ENCODE data around the gene ZNF74.
A peak's percentile ranks its signal among the peaks of the same experiment; 100 is the strongest.
"Not testable (repeated sequence)": the region's sequence is repeated elsewhere in the genome, so short reads cannot be mapped to it uniquely, and the experiment has no call there.

The ZNF74 gene

GRCh38 chr22:20361752-20362229 lies 32.2 kb upstream of the ZNF74 start:
- not testable (repeated sequence) for H3K36me3 ChIP-seq (ENCODE audit: control insufficient read depth, insufficient read depth, low read length, severe bottlenecking); H3K4me3 ChIP-seq (ENCODE audit: low read length); H3K27me3 ChIP-seq (replicated peaks; ENCODE audit: control insufficient read depth, insufficient read depth, low read length); H3K9ac ChIP-seq (ENCODE audit: low read length); H3K9me3 ChIP-seq (ENCODE audit: control insufficient read depth, low read length); DNase-seq (ENCODE audit: low read depth); H3K4me1 ChIP-seq (ENCODE audit: control insufficient read depth, insufficient read depth, low read length)

- not testable (repeated sequence) for H3K27me3 ChIP-seq (replicated peaks; ENCODE audit: control insufficient read depth, insufficient read depth, low read length); H3K4me3 ChIP-seq (ENCODE audit: low read length); H3K4me1 ChIP-seq (ENCODE audit: control insufficient read depth, insufficient read depth, low read length); H3K9ac ChIP-seq (ENCODE audit: low read length); DNase-seq (ENCODE audit: low read depth); H3K36me3 ChIP-seq (ENCODE audit: control insufficient read depth, insufficient read depth, low read length, severe bottlenecking); H3K9me3 ChIP-seq (ENCODE audit: control insufficient read depth, low read length)
These were observed 31.5 kb upstream of the ZNF74 start for GRCh38 chr22:20362403-20362802.

- peak; percentile 41 for DNase-seq (ENCODE audit: low read depth)
- H3K4me1 ChIP-seq (ENCODE audit: control insufficient read depth, insufficient read depth, low read length); H3K9ac ChIP-seq (ENCODE audit: low read length); H3K27me3 ChIP-seq (replicated peaks; ENCODE audit: control insufficient read depth, insufficient read depth, low read length); H3K36me3 ChIP-seq (ENCODE audit: control insufficient read depth, insufficient read depth, low read length, severe bottlenecking); H3K9me3 ChIP-seq (ENCODE audit: control insufficient read depth, low read length); H3K4me3 ChIP-seq (ENCODE audit: low read length): not testable (repeated sequence)
These were observed 29.4 kb upstream of the ZNF74 start for GRCh38 chr22:20364335-20365260.

DNA sequence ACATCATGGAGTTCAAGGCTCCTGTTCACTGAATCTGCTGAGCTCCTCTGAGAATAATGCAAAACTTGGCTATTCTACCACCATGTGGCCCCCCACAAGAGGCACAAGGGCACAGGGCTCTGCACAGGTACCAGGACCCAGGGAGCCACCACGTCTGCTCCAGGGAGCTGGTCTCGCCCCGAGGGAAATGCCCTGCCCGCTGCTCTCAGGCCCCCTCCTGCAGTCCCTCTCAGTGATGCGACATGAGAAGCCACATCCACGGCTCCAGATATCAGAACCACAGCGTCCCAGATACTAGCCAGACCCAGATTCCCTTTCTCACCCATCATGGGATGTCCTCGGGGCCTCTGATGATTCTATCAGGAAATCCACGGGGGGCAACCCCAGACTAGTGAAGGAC lies 27.1 kb upstream of the ZNF74 start:
- H3K36me3 ChIP-seq (ENCODE audit: control insufficient read depth, insufficient read depth, low read length, severe bottlenecking); H3K4me3 ChIP-seq (ENCODE audit: low read length); DNase-seq (ENCODE audit: low read depth); H3K27me3 ChIP-seq (replicated peaks; ENCODE audit: control insufficient read depth, insufficient read depth, low read length); H3K9ac ChIP-seq (ENCODE audit: low read length); H3K9me3 ChIP-seq (ENCODE audit: control insufficient read depth, low read length); H3K4me1 ChIP-seq (ENCODE audit: control insufficient read depth, insufficient read depth, low read length): not testable (repeated sequence)

GRCh38 chr22:20368875-20369274 lies 25.1 kb upstream of the ZNF74 start:
- H3K4me1 ChIP-seq (ENCODE audit: control insufficient read depth, insufficient read depth, low read length); H3K9ac ChIP-seq (ENCODE audit: low read length); H3K4me3 ChIP-seq (ENCODE audit: low read length); H3K36me3 ChIP-seq (ENCODE audit: control insufficient read depth, insufficient read depth, low read length, severe bottlenecking); H3K9me3 ChIP-seq (ENCODE audit: control insufficient read depth, low read length); H3K27me3 ChIP-seq (replicated peaks; ENCODE audit: control insufficient read depth, insufficient read depth, low read length); DNase-seq (ENCODE audit: low read depth): not testable (repeated sequence)

DNA sequence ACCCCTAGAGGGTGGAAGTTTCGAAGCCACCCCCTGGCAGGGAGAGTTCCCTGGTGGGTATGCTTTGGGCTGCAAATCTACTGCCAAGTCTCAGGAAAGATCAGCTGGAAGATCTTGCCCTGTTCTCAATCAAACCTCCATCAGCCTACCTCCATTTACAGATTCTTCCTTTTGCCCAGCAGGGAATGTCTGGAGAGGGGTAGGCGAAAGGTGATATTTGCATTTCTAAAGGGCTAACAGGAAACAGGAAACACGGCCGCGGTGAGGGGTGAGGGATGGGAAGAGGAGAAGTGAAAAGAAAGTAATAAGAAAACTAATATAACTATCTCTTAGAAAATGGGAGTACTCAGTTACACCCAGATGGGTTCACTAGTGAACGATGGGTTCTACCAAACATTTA lies 22.3 kb upstream of the ZNF74 start:
- not testable (repeated sequence) for H3K4me1 ChIP-seq (ENCODE audit: control insufficient read depth, insufficient read depth, low read length); H3K27me3 ChIP-seq (replicated peaks; ENCODE audit: control insufficient read depth, insufficient read depth, low read length); H3K4me3 ChIP-seq (ENCODE audit: low read length); H3K36me3 ChIP-seq (ENCODE audit: control insufficient read depth, insufficient read depth, low read length, severe bottlenecking); H3K9ac ChIP-seq (ENCODE audit: low read length); DNase-seq (ENCODE audit: low read depth); H3K9me3 ChIP-seq (ENCODE audit: control insufficient read depth, low read length)

GRCh38 chr22:20372406-20372854 lies 21.5 kb upstream of the ZNF74 start:
- not testable (repeated sequence) for H3K9ac ChIP-seq (ENCODE audit: low read length); DNase-seq (ENCODE audit: low read depth); H3K36me3 ChIP-seq (ENCODE audit: control insufficient read depth, insufficient read depth, low read length, severe bottlenecking); H3K4me1 ChIP-seq (ENCODE audit: control insufficient read depth, insufficient read depth, low read length); H3K27me3 ChIP-seq (replicated peaks; ENCODE audit: control insufficient read depth, insufficient read depth, low read length); H3K9me3 ChIP-seq (ENCODE audit: control insufficient read depth, low read length); H3K4me3 ChIP-seq (ENCODE audit: low read length)

DNA sequence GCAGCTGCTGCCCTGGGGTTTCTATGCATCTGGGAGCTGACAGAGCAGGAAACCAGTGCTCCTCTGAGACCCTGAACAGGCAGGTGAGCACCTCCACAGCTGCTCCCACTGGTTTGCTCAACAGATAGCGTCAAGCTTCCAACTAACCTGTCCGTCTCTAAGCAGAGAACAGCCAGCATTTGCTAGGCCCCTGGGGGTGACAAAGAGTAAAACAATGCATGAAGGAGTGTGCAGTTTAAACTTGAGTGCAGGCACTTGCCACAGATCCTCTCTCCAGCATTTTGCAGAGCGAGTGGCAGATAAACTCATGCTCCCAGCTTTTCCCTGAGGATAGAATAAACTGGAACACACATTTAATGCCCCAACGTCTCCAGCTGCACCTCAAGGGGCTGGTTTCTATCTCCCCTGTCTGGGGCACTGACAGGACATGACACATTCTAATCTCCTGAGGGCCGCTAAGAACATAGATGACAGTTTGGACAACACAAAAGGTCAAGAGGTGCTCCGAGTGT lies 20.7 kb upstream of the ZNF74 start:
- not testable (repeated sequence) for H3K4me3 ChIP-seq (ENCODE audit: low read length); DNase-seq (ENCODE audit: low read depth); H3K36me3 ChIP-seq (ENCODE audit: control insufficient read depth, insufficient read depth, low read length, severe bottlenecking); H3K27me3 ChIP-seq (replicated peaks; ENCODE audit: control insufficient read depth, insufficient read depth, low read length); H3K9ac ChIP-seq (ENCODE audit: low read length); H3K9me3 ChIP-seq (ENCODE audit: control insufficient read depth, low read length); H3K4me1 ChIP-seq (ENCODE audit: control insufficient read depth, insufficient read depth, low read length)

GRCh38 chr22:20374130-20374529 lies 19.8 kb upstream of the ZNF74 start:
- not testable (repeated sequence) for DNase-seq (ENCODE audit: low read depth); H3K4me3 ChIP-seq (ENCODE audit: low read length); H3K4me1 ChIP-seq (ENCODE audit: control insufficient read depth, insufficient read depth, low read length); H3K9ac ChIP-seq (ENCODE audit: low read length); H3K9me3 ChIP-seq (ENCODE audit: control insufficient read depth, low read length); H3K36me3 ChIP-seq (ENCODE audit: control insufficient read depth, insufficient read depth, low read length, severe bottlenecking); H3K27me3 ChIP-seq (replicated peaks; ENCODE audit: control insufficient read depth, insufficient read depth, low read length)

DNA sequence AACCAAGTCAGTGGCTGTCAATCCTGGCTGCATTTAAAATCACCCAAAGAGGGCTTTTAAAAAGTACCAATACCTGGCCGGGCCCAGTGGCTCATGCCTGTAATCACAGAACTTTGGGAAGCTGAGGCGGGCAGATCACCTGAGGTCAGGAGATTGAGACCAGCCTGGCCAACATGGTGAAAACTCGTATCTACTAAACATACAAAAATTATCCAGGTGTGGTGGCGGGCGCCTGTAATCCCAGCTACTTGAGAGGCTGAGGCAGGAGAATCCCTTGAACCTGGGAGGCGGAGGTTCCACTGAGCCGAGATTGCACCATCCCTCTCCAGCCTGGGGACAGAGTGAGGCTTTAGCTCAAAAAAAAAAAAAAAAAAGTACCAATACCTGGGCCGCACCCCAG lies 17.7 kb upstream of the ZNF74 start:
- not testable (repeated sequence) for H3K27me3 ChIP-seq (replicated peaks; ENCODE audit: control insufficient read depth, insufficient read depth, low read length); DNase-seq (ENCODE audit: low read depth); H3K4me3 ChIP-seq (ENCODE audit: low read length); H3K36me3 ChIP-seq (ENCODE audit: control insufficient read depth, insufficient read depth, low read length, severe bottlenecking); H3K4me1 ChIP-seq (ENCODE audit: control insufficient read depth, insufficient read depth, low read length); H3K9me3 ChIP-seq (ENCODE audit: control insufficient read depth, low read length); H3K9ac ChIP-seq (ENCODE audit: low read length)

DNA sequence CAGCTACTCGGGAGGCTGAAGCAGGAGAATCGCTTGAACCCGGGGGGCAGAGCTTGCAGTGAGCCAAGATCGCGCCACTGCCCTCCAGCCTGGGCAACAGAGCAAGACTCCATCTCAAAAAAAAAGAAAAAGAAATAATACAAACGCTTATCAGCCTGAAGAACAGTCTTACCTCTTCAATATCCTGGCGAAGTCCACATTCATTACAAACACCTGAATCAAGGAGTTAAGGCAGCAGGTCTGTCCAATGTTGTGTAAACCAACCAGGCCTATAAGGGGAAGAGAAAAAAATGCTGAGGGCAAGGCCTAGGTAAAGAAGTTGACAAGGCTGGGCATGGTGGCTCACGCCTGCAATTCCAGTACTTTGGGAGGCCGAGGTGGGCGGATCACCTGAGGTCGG lies 17.0 kb upstream of the ZNF74 start:
- not testable (repeated sequence) for H3K36me3 ChIP-seq (ENCODE audit: control insufficient read depth, insufficient read depth, low read length, severe bottlenecking); H3K4me1 ChIP-seq (ENCODE audit: control insufficient read depth, insufficient read depth, low read length); DNase-seq (ENCODE audit: low read depth); H3K4me3 ChIP-seq (ENCODE audit: low read length); H3K9ac ChIP-seq (ENCODE audit: low read length); H3K9me3 ChIP-seq (ENCODE audit: control insufficient read depth, low read length); H3K27me3 ChIP-seq (replicated peaks; ENCODE audit: control insufficient read depth, insufficient read depth, low read length)
